Fibroblast of villous mesenchyme (primary cell): ENCODE measurements around the gene SRPK2. TPM values are rescaled to one million over a fixed set of nuclear protein-coding genes. Genes with fewer than 3 reads are reported as not detected.
"Not testable (repeated sequence)": the region's sequence is repeated elsewhere in the genome, so short reads cannot be mapped to it uniquely, and the experiment has no call there.

ENCODE experiments used
- DNase-seq: peaks from one replicate; pipeline ENCODE4 v3.0.0-alpha.2; 2010; ENCODE audit warnings: low read depth
- H3K4me3 ChIP-seq: 2 replicates; pipeline ENCODE4 v1.5.1; 2011; ENCODE audit warnings: low read depth, mild to moderate bottlenecking, low read length
- CTCF ChIP-seq: IDR thresholded peaks from 2 replicates; pipeline ENCODE4 v1.5.1; 2012; ENCODE audit warnings: low read depth, mild to moderate bottlenecking, low read length; ENCODE audit not compliant: insufficient read depth
- total RNA-seq: library from RNA; depleted of rRNA; stranded (reverse); fragments of >200 nt; gene quantifications from 2 replicates; pipeline ENCODE4 v1.2.3, GENCODE V29; 2012

SRPK2 gene
- total RNA-seq, 1 donor = 60.9 TPM

GRCh38 chr7:105367458-105367857 is 21.3 kb downstream of the SRPK2 start:
- no peak for DNase-seq
- no peak for TF ChIP-seq CTCF
- H3K4me3 ChIP-seq = no peak overlapping the region

- no peak overlapping the region for H3K4me3 ChIP-seq
- no peak for DNase-seq
- no peak for TF ChIP-seq CTCF
Measured at GRCh38 chr7:105365541-105366534, 22.9 kb downstream of the SRPK2 start.

- TF ChIP-seq CTCF = no peak
- no peak for DNase-seq
- H3K4me3 ChIP-seq = no peak overlapping the region
Measured at GRCh38 chr7:105364684-105365083, 24.0 kb downstream of the SRPK2 start.

GRCh38 chr7:105363657-105364056 is 25.1 kb downstream of the SRPK2 start:
- not testable (repeated sequence) for DNase-seq, H3K4me3 ChIP-seq

- not testable (repeated sequence) for H3K4me3 ChIP-seq, DNase-seq
Measured at GRCh38 chr7:105362685-105363084, 26.0 kb downstream of the SRPK2 start.

GRCh38 chr7:105361995-105362394 is 26.7 kb downstream of the SRPK2 start:
- H3K4me3 ChIP-seq, DNase-seq: not testable (repeated sequence)

- DNase-seq, H3K4me3 ChIP-seq: not testable (repeated sequence)
Measured at GRCh38 chr7:105360149-105360548, 28.6 kb downstream of the SRPK2 start.

- no peak overlapping the region for H3K4me3 ChIP-seq
- DNase-seq = no peak
- TF ChIP-seq CTCF = no peak
Measured at GRCh38 chr7:105355701-105356100, 33.0 kb downstream of the SRPK2 start.

GRCh38 chr7:105354383-105354782 is 34.3 kb downstream of the SRPK2 start:
- TF ChIP-seq CTCF = no peak
- no peak for DNase-seq
- H3K4me3 ChIP-seq = no peak overlapping the region
